Measurements from ENCODE around the gene CLTB. TPM values are rescaled to one million over a fixed set of nuclear protein-coding genes. Genes with fewer than 3 reads are reported as not detected.

The CLTB gene
- total RNA-seq, 1 experiment from 2014 or later = 339 TPM

DNA sequence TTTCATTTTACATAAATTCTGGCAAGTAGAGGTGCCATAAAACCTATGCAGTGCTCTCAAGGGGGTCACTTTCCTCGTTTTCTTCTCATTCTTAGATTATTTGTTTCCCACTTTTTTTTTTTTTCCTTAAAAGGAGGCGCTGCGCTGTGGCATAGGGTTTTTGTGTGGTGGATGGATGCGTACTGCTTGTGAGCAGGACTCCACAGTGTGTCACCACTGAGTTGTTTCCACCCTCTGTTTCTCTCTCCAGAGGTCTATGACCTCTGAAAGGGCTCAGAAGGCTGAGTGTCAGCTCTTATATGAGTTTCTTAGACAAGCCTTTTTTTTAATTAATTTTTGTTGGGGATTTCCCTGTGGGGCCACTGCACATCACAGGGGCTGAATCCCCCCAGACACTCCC, 13.6 kb upstream of the CLTB start:
- ChIA-PET CTCF (interaction anchor here (1.1 to 1.7 kb wide), 3 partner anchors 9 to 16 kb away, joined by 3 to 13 read pairs (median 3); no protein-coding TSS in a partner anchor), POLR2A (interaction anchor here (0.5 to 2.6 kb wide), 9 partner anchors 9 to 609 kb away, joined by 3 to 13 read pairs (median 4); partner anchors contain the start of gene FAF2)
- no peak overlapping the region for H3K4me3 Mint-ChIP-seq (ENCODE audit: unreplicated experiment)
- no peak overlapping the region for H3K27ac Mint-ChIP-seq (ENCODE audit: low read depth, unreplicated experiment)
- H3K36me3 Mint-ChIP-seq (ENCODE audit: insufficient read depth, unreplicated experiment) = no peaks in the 10 kb centered on the region
- DNase-seq (ENCODE audit: unreplicated experiment) = no peak
- no peaks in the 10 kb centered on the region for H3K9me3 Mint-ChIP-seq (ENCODE audit: unreplicated experiment)
- BruUV-seq (replicated peaks) = no TSS peak
- H3K27me3 Mint-ChIP-seq (ENCODE audit: insufficient read depth, unreplicated experiment) = no peaks in the 10 kb centered on the region
- TF ChIP-seq, protein P1, sequence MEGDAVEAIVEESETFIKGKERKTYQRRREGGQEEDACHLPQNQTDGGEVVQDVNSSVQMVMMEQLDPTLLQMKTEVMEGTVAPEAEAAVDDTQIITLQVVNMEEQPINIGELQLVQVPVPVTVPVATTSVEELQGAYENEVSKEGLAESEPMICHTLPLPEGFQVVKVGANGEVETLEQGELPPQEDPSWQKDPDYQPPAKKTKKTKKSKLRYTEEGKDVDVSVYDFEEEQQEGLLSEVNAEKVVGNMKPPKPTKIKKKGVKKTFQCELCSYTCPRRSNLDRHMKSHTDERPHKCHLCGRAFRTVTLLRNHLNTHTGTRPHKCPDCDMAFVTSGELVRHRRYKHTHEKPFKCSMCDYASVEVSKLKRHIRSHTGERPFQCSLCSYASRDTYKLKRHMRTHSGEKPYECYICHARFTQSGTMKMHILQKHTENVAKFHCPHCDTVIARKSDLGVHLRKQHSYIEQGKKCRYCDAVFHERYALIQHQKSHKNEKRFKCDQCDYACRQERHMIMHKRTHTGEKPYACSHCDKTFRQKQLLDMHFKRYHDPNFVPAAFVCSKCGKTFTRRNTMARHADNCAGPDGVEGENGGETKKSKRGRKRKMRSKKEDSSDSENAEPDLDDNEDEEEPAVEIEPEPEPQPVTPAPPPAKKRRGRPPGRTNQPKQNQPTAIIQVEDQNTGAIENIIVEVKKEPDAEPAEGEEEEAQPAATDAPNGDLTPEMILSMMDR (IDR thresholded peaks at IDR 0.05; ENCODE audit: unreplicated experiment) = no peak
- H3K4me1 Mint-ChIP-seq (ENCODE audit: insufficient read depth, unreplicated experiment) = peaks cover 11% of the 10 kb centered on the region
- intact Hi-C loops (cut with micrococcal nuclease) = no loop called here

DNA sequence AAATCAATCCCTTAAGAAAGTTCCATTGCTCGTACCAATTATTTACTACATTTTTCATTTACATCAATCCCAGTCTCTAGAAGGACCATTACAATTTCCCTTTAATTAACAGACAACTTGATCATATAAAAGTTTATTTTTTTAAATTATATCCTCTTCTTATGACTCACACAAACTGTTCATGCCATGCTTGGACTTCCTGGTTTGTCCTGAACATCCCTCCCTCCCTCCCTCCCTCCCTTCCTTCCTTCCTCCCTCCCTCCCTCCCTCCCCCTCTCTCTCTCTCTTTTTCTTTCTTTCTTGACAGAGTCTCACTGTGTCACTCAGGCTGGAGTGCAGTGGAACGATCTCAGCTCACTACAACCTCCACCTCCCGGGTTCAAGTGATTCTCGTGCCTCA, 11.6 kb upstream of the CLTB start:
- Mint-ChIP-seq H3K27me3 (ENCODE audit: insufficient read depth, unreplicated experiment) (no peaks in the 10 kb centered on the region), H3K9me3 (ENCODE audit: unreplicated experiment) (no peaks in the 10 kb centered on the region), H3K4me3 (ENCODE audit: unreplicated experiment) (no peak overlapping the region), H3K4me1 (ENCODE audit: insufficient read depth, unreplicated experiment) (peaks cover 11% of the 10 kb centered on the region), H3K27ac (ENCODE audit: low read depth, unreplicated experiment) (no peak overlapping the region), H3K36me3 (ENCODE audit: insufficient read depth, unreplicated experiment) (no peaks in the 10 kb centered on the region)
- CTCF ChIA-PET = interaction anchor here (0.8 to 1.8 kb wide), 2 partner anchors 11 to 15 kb away, joined by 3 to 5 read pairs; no protein-coding TSS in a partner anchor
- TF ChIP-seq, protein P1 (IDR thresholded peaks at IDR 0.05; ENCODE audit: unreplicated experiment) = no peak
- no TSS peak for BruUV-seq (replicated peaks)
- intact Hi-C loops (cut with micrococcal nuclease) = no loop called here
- POLR2A ChIA-PET = interaction anchor here (0.7 to 2.9 kb wide), 2 partner anchors 9 to 20 kb away, joined by 4 to 16 read pairs; partner anchors contain the start of gene FAF2
- peak; percentile 28 for DNase-seq (ENCODE audit: unreplicated experiment)

DNA sequence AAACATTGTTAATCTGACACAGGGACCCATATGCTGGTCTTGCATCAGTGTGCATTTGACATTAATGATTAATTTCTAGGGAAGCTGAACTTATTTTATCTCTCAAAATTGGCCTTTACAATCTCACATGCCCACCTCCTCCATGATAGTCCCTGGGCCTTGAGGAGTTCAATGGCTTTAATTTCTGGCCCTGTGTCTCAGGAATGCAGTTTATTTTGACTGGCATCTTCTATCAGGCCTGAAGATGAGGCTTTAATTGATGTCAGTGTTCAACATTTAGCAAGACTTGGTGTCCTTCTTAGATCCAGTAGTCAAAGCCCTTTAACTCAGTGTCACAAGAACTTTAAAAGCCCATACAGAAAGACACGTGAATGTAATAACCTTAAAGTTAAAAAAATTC, 10.5 kb upstream of the CLTB start:
- POLR2A ChIA-PET = interaction anchor here (0.7 to 2.9 kb wide), 3 partner anchors 15 to 169 kb away, joined by 4 to 16 read pairs (median 4); partner anchors contain the start of gene FAF2
- CTCF ChIA-PET = interaction anchor here (1.0 to 1.7 kb wide), 2 partner anchors 21 to 147 kb away, joined by 3 to 7 read pairs; no protein-coding TSS in a partner anchor
- no peaks in the 10 kb centered on the region for H3K9me3 Mint-ChIP-seq (ENCODE audit: unreplicated experiment)
- H3K36me3 Mint-ChIP-seq (ENCODE audit: insufficient read depth, unreplicated experiment) = no peaks in the 10 kb centered on the region
- intact Hi-C loops (cut with micrococcal nuclease) = no loop called here
- TF ChIP-seq, protein P1 (IDR thresholded peaks at IDR 0.05; ENCODE audit: unreplicated experiment) = no peak
- DNase-seq (ENCODE audit: unreplicated experiment) = no peak
- BruUV-seq (replicated peaks) = no TSS peak
- no peak overlapping the region for H3K4me3 Mint-ChIP-seq (ENCODE audit: unreplicated experiment)
- peaks cover 11% of the 10 kb centered on the region for H3K4me1 Mint-ChIP-seq (ENCODE audit: insufficient read depth, unreplicated experiment)
- H3K27me3 Mint-ChIP-seq (ENCODE audit: insufficient read depth, unreplicated experiment) = no peaks in the 10 kb centered on the region
- no peak overlapping the region for H3K27ac Mint-ChIP-seq (ENCODE audit: low read depth, unreplicated experiment)

DNA sequence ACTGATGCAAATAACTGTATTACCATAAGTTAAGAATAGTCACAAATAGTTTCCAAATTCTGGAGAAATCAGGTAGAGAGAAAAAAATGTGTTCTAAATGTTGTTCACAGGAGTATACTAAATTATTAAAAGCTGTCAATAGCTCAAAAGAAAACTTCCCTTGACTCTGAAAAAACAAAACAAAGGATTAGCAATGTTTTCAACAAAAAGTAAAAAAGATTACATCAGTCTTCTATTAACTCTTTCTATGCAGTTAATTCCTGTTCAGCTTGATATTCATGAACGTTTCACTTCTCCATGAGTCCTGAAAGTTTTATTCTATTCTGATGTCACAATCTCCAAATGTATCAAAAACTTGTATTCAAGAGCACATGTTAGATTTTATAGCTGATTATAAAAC, 9.5 kb upstream of the CLTB start:
- no TSS peak for BruUV-seq (replicated peaks)
- ChIA-PET POLR2A (interaction anchor here (0.6 to 2.9 kb wide), 2 partner anchors 22 to 219 kb away, joined by 3 to 16 read pairs; partner anchors contain the start of gene FAF2), CTCF (interaction anchor here (0.7 to 1.7 kb wide), 3 partner anchors 9 to 696 kb away, joined by 3 to 4 read pairs (median 3); no protein-coding TSS in a partner anchor)
- TF ChIP-seq, protein P1 (IDR thresholded peaks at IDR 0.05; ENCODE audit: unreplicated experiment) = no peak
- no peak for DNase-seq (ENCODE audit: unreplicated experiment)
- Mint-ChIP-seq H3K4me1 (ENCODE audit: insufficient read depth, unreplicated experiment) (peaks cover 11% of the 10 kb centered on the region), H3K27me3 (ENCODE audit: insufficient read depth, unreplicated experiment) (no peaks in the 10 kb centered on the region), H3K4me3 (ENCODE audit: unreplicated experiment) (no peak overlapping the region), H3K27ac (ENCODE audit: low read depth, unreplicated experiment) (no peak overlapping the region), H3K36me3 (ENCODE audit: insufficient read depth, unreplicated experiment) (no peaks in the 10 kb centered on the region), H3K9me3 (ENCODE audit: unreplicated experiment) (peaks cover under 1% of the 10 kb centered on the region)
- intact Hi-C loops (cut with micrococcal nuclease) = no loop called here

Measured in MCF 10A (cell line).